Activated T-cell treated with anti-CD3 and anti-CD28 coated beads, Interleukin-2, amount 50 U/mL, for 48 hours (primary cell): ENCODE data around the gene ADCYAP1R1.

Experiments
- DNase-seq, 2 experiments: peaks; one replicate each; pipeline ENCODE4 v3.0.0-alpha.2; 2020

Gene ADCYAP1R1

GRCh38 chr7:31092606-31093005 lies 40.5 kb downstream of the ADCYAP1R1 start:
- DNase-seq = no peak

- no peak for DNase-seq
Measured at GRCh38 chr7:31093282-31093681, 41.2 kb downstream of the ADCYAP1R1 start.

GRCh38 chr7:31094271-31094670 lies 42.2 kb downstream of the ADCYAP1R1 start:
- DNase-seq = no peak

- DNase-seq = no peak
Measured at GRCh38 chr7:31095286-31096197, 43.4 kb downstream of the ADCYAP1R1 start.

GRCh38 chr7:31096198-31096876 lies 44.2 kb downstream of the ADCYAP1R1 start:
- DNase-seq = no peak

GRCh38 chr7:31096877-31097258 lies 44.8 kb downstream of the ADCYAP1R1 start:
- no peak for DNase-seq

- no peak for DNase-seq
Measured at GRCh38 chr7:31098642-31099360, 46.7 kb downstream of the ADCYAP1R1 start.

GRCh38 chr7:31099451-31100444 lies 47.6 kb downstream of the ADCYAP1R1 start:
- DNase-seq = no peak

GRCh38 chr7:31100445-31100844 lies 48.3 kb downstream of the ADCYAP1R1 start:
- no peak for DNase-seq

- no peak for DNase-seq
Measured at GRCh38 chr7:31100871-31101270, 48.8 kb downstream of the ADCYAP1R1 start.

- no peak for DNase-seq
Measured at GRCh38 chr7:31101544-31101943, 49.4 kb downstream of the ADCYAP1R1 start.

- no peak for DNase-seq
Measured at GRCh38 chr7:31102151-31102972, 50.3 kb downstream of the ADCYAP1R1 start.

GRCh38 chr7:31102973-31103850 lies 51.1 kb downstream of the ADCYAP1R1 start:
- no peak for DNase-seq

- DNase-seq = no peak
Measured at GRCh38 chr7:31104361-31105255, 52.5 kb downstream of the ADCYAP1R1 start.

GRCh38 chr7:31105256-31105950 lies 53.3 kb downstream of the ADCYAP1R1 start:
- no peak for DNase-seq

- no peak for DNase-seq
Measured at GRCh38 chr7:31106303-31107105, 54.4 kb downstream of the ADCYAP1R1 start.
